HUDEP-2 (cell line): ENCODE results near the gene ELMO1.

Experiments used
- DNase-seq, 76 experiments: peaks; one replicate each; lab custom pipeline; 2025; ENCODE audit not compliant: unreplicated experiment in 76 of 76; lab: John Stamatoyannopoulos, UW

Gene ELMO1

DNA sequence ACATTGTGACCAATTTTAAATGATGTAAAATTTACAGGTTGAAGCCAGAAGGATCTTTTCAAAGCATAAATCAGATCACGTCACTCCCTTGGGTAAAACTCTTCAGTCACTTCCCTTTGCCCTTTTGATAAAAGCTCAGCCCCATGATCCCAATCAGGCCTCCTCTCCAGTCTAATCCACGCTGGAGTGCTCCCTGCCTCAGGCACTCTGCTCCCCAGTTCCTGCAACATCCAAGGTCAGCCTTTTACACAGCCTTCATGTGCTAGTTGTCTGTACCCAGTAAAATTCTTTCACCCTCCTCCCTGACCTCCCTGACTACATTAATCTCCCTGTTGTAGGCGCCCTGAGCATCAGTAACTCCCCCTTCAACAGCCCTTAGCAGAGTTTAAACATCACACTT, 14.1 kb downstream of the ELMO1 start:
- no peak for DNase-seq

DNA sequence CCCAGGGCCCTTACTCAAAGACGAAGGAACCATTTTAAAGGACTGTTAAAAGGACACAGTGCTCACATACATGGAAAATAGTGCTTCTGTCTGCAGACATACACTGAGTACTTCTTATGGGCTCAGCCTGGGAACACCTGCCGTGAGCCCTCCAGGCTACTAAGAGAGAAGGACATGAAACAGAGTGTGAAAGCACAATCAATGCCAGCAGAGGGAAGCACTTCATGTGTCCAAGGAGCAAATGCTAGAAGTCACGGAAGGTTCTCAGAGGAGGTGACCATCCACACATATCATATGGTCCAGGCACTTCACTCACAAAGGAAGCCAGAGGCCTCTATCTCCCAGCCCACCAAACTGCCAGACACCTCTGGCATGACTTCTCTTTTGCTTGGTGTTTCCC, 15.5 kb downstream of the ELMO1 start:
- peak in 10 of 76 experiments; percentile 6 to 32 (median 21) for DNase-seq

GRCh38 chr7:37432281-37432920, 16.3 kb downstream of the ELMO1 start:
- peak in 1 of 76 experiments; percentile 25 for DNase-seq

GRCh38 chr7:37431413-37431812, 17.3 kb downstream of the ELMO1 start:
- DNase-seq, result no peak

GRCh38 chr7:37430640-37431039, 18.0 kb downstream of the ELMO1 start:
- DNase-seq, result peak in 2 of 76 experiments; percentile 16 to 17

GRCh38 chr7:37430171-37430570, 18.5 kb downstream of the ELMO1 start:
- DNase-seq, result no peak

- no peak for DNase-seq
Observed at GRCh38 chr7:37429435-37429791, 19.3 kb downstream of the ELMO1 start.

DNA sequence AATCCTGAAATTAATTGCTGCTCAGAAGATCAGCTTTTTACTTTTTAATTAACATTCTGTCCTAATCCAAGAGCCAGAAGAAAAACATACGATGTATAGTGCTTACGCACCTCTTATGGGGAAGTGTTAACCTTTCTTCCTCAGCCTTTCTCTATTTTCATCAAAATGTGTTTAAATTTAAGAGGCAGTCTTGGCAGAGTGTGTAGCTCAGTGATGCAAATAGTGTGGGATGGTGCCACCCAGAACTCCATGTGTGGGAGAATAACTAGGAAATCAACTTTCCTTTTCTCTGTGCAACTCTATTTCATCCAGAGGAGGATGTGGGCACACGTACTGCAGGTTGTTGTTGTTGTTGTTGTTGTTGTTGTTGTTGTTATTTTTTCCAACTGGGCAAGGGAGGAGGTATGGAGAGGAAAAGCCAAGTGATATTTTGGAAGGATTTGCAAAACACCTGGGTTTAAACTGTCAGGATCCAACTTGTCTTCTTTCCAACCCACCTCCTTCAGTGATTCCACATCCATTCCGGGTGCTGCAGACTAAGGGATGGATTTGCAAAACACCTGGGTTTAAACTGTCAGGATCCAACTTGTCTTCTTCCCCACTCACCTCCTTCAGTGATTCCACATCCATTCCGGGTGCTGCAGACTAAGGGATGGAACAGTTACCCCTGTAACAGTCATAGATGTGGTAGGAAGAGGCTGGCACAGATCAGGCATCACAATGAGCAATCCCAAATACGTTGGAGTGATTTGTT, 19.8 kb downstream of the ELMO1 start:
- no peak for DNase-seq

GRCh38 chr7:37427276-37427940, 21.3 kb downstream of the ELMO1 start:
- DNase-seq, result no peak

DNA sequence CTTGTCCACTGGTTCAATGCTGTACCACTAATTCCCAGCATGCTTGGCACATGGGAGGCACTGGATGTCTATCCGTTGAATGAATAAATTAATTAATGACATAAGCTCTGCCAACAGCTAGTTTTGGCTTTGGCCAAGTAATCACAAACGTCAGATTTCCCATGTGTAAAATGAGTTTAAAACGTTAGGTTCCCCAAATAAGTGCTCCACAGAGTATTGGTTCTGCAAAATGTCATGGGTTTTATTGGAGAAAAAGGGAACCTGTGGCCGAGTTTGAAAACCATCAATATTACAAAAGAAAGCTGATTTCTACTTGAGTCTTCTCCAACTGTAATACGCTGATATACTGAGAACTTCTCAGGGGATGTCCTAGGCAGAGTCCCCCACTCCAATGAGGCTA, 23.2 kb downstream of the ELMO1 start:
- no peak for DNase-seq

DNA sequence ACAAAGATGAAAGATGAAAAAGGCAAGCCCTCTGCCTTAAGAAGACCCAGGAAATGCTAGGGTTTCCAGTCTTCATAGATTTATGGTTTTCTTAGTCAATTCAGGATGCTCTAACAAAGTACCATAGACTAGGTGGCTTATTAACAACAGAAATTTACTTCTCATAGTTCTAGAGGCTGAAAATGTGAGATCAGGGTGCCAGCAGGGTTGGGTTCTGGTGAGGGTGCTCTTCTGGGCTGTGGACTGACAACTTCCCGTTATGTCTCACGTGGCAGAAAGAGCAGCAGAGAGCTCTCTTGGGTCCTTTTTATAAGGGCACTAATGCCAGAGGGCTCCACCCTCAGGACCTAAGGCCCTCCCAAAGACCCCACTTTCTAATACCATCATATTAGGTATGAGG, 23.7 kb downstream of the ELMO1 start:
- DNase-seq, result no peak

GRCh38 chr7:37424521-37424920, 24.1 kb downstream of the ELMO1 start:
- DNase-seq, result no peak

GRCh38 chr7:37421861-37422500, 26.7 kb downstream of the ELMO1 start:
- DNase-seq, result no peak

DNA sequence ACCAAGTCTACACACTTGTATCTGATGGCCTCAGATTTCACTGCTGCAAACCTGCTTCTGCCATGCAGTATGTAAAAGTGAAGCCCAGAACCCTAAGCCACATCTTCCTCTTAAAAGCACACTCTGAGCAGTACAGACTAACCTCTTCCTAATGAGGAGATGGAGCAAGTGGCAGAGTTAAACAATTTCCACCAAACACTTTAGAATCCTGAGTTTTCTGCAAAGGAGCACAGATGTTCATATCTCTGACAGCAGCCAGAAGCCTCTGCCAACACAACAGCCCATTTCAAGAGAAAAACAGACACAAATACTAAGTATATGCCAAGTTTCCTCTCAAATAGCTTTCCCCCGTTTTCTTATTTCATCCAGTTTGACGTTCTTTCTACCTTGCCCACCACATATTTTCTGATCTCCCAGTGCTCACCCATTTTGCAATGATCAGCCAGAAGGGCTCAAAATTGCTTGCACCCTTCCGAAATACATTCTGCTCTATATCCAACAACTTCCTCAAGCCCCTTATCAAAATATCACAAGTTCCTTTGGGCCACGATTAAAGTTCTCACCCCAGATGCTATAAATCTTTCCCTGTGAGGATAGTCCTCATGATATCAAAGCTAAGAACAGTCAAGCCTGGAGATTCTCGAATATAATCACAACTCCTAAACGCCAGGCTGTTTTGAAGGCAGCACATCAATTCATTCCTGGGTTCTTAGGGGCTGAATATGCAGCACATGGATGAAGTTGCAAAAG, 27.5 kb downstream of the ELMO1 start:
- DNase-seq, result no peak

DNA sequence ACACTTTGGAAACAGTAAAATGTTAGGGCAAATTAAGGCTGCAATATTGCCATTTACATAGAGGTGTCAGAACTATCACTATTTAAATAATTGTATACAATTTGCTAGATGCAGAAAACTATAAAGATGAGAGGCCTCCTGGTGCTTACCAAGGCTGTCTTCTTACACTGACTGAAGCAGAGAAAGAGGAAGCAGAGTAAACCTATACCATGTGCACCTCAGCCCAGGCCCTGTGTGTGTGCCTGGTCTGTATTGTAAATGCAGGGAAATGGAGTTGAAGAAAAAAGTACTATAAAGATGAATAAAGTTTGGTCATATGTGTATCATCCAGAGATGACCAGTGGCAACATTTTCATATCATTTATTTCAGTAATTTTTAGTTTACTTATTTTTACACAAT, 29.2 kb downstream of the ELMO1 start:
- no peak for DNase-seq

GRCh38 chr7:37418381-37418780, 30.3 kb downstream of the ELMO1 start:
- DNase-seq, result no peak

DNA sequence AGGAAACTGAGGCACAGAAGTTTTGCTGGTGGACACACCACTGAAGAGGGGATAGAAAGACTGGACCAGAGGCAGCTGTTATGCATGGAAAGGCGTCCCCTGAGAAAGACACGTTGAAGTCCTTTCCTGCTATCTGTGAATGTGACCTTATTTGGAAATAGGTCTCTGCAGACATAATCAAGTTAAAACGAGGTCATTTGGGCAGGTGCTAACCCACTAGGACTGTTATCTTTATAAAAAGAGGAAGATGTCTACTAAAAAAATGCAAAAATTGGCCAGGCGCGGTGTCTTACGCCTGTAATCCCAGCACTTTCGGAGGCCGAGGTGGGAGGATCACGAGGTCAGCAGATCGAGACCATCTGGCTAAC, 31.6 kb downstream of the ELMO1 start:
- DNase-seq, result no peak

- no peak for DNase-seq
Observed at GRCh38 chr7:37416378-37417106, 32.1 kb downstream of the ELMO1 start.

GRCh38 chr7:37415629-37416028, 33.0 kb downstream of the ELMO1 start:
- no peak for DNase-seq

DNA sequence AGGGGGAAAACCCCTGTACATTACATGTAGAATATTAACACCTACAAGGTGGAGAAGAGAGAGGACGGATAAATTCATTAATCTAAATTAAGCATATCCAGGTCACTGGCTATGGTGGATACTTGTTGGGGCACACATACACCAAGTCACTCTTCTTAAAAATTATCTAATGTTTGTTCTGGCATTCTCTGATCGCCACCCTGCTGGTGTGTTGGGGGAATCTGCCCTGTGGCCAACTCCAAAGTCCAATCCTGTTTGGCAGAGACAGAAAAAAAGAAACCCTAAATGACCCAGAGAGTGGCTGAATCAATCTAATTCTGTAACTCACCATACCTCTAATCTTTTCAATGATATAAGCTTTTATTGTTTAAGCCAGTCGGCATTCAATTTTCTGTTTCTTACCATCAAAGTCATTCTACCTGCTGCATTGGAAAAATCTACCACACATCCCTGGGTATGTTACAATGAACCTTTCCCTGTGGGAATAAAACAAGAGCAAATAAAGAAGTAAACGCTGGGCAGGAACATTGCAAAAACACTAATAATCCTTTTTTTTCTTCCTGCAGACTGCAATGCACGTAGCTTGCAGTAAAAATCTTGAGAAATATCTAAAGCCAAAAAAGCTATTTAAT, 34.2 kb downstream of the ELMO1 start:
- DNase-seq, result no peak
